Calu3 (cell line): Measurements from ENCODE around the gene GDF2. TPM values are rescaled to one million over a fixed set of nuclear protein-coding genes. Genes with fewer than 3 reads are reported as not detected.

Source experiments
- BruUV-seq: library from RNA; stranded (reverse); fragments of 400-500 nt; replicated peaks from 2 replicates; lab custom pipeline; 2021; lab: Mats Ljungman, UMichigan
- CTCF ChIA-PET: fragments of 300-600 bp; sonication (Branson Sonifier 250); formaldehyde crosslinking; loops from one replicate; lab custom pipeline; 2022; ENCODE audit warnings: antibody characterized with exemption; lab: Charles Lee
- DNase-seq: peaks from one replicate; pipeline ENCODE4 v3.0.0; 2022
- H3K27ac Mint-ChIP-seq: one replicate; pipeline ENCODE4 v1.8.0; 2022; ENCODE audit warnings: mixed read lengths; ENCODE audit not compliant: unreplicated experiment
- H3K27me3 Mint-ChIP-seq: one replicate; pipeline ENCODE4 v1.8.0; 2022; ENCODE audit warnings: mixed read lengths; ENCODE audit not compliant: unreplicated experiment
- H3K36me3 Mint-ChIP-seq: one replicate; pipeline ENCODE4 v1.8.0; 2022; ENCODE audit warnings: mild to moderate bottlenecking, moderate library complexity, mixed read lengths; ENCODE audit not compliant: insufficient read depth, unreplicated experiment
- H3K4me1 Mint-ChIP-seq: one replicate; pipeline ENCODE4 v1.8.0; 2022; ENCODE audit warnings: mild to moderate bottlenecking, low read depth, mixed read lengths; ENCODE audit not compliant: unreplicated experiment
- H3K4me3 Mint-ChIP-seq: one replicate; pipeline ENCODE4 v1.8.0; 2022; ENCODE audit warnings: mild to moderate bottlenecking, low read depth, moderate library complexity, mixed read lengths; ENCODE audit not compliant: unreplicated experiment
- H3K9me3 Mint-ChIP-seq: one replicate; pipeline ENCODE4 v1.8.0; 2022; ENCODE audit warnings: low read depth, mixed read lengths; ENCODE audit not compliant: unreplicated experiment
- CTCF ChIP-seq: fragments of 200-600 bp; IDR thresholded peaks from one replicate; pipeline ENCODE4 v1.8.0; 2022; ENCODE audit warnings: antibody characterized with exemption; ENCODE audit not compliant: unreplicated experiment
- intact Hi-C: fragments of 100-400 bp; cut with micrococcal nuclease; formaldehyde crosslinking; loops from one replicate; pipeline ENCODE4 v1.10.0; 2022; ENCODE audit not compliant: unreplicated experiment
- total RNA-seq: library from RNA; stranded (reverse); gene quantifications from 2 replicates; pipeline ENCODE4 v1.2.3, GENCODE V29; 2022

GDF2 gene
- total RNA-seq, 1 experiment from 2014 or later = not detected

- peaks cover 2% of the 10 kb centered on the region for H3K9me3 Mint-ChIP-seq
- DNase-seq = no peak
- no peaks in the 10 kb centered on the region for H3K36me3 Mint-ChIP-seq
- peaks cover 83% of the 10 kb centered on the region for H3K27me3 Mint-ChIP-seq
- intact Hi-C loops = no loop called here
- CTCF ChIA-PET = no interaction called here
- no peaks in the 10 kb centered on the region for H3K4me1 Mint-ChIP-seq
- no TSS peak for BruUV-seq
- H3K4me3 Mint-ChIP-seq = no peak overlapping the region
- no peak overlapping the region for H3K27ac Mint-ChIP-seq
- no peak for TF ChIP-seq CTCF
Observed at GRCh38 chr10:47278152-47278473, 44.1 kb upstream of the GDF2 start.

GRCh38 chr10:47278720-47279119, 43.5 kb upstream of the GDF2 start:
- H3K4me3 Mint-ChIP-seq = no peak overlapping the region
- H3K27ac Mint-ChIP-seq = no peak overlapping the region
- intact Hi-C loops = no loop called here
- TF ChIP-seq CTCF = no peak
- no peaks in the 10 kb centered on the region for H3K36me3 Mint-ChIP-seq
- DNase-seq = no peak
- no peaks in the 10 kb centered on the region for H3K4me1 Mint-ChIP-seq
- BruUV-seq = no TSS peak
- peaks cover 83% of the 10 kb centered on the region for H3K27me3 Mint-ChIP-seq
- CTCF ChIA-PET = no interaction called here
- H3K9me3 Mint-ChIP-seq = peaks cover under 1% of the 10 kb centered on the region

- Mint-ChIP-seq H3K4me1 (no peaks in the 10 kb centered on the region), H3K27me3 (peaks cover 83% of the 10 kb centered on the region), H3K9me3 (no peaks in the 10 kb centered on the region), H3K36me3 (no peaks in the 10 kb centered on the region), H3K27ac (no peak overlapping the region), H3K4me3 (no peak overlapping the region)
- DNase-seq = no peak
- TF ChIP-seq CTCF = no peak
- CTCF ChIA-PET = no interaction called here
- no TSS peak for BruUV-seq
- intact Hi-C loops = no loop called here
Observed at GRCh38 chr10:47279276-47279675, 43.0 kb upstream of the GDF2 start.

GRCh38 chr10:47282005-47282656, 40.1 kb upstream of the GDF2 start:
- BruUV-seq = no TSS peak
- Mint-ChIP-seq H3K4me3 (no peak overlapping the region), H3K36me3 (no peaks in the 10 kb centered on the region), H3K27ac (no peak overlapping the region), H3K27me3 (peaks cover 83% of the 10 kb centered on the region), H3K4me1 (no peaks in the 10 kb centered on the region), H3K9me3 (no peaks in the 10 kb centered on the region)
- intact Hi-C loops = no loop called here
- no peak for DNase-seq
- CTCF ChIA-PET = no interaction called here
- no peak for TF ChIP-seq CTCF
